Measurements from ENCODE around the gene CAP1.

The CAP1 gene

DNA sequence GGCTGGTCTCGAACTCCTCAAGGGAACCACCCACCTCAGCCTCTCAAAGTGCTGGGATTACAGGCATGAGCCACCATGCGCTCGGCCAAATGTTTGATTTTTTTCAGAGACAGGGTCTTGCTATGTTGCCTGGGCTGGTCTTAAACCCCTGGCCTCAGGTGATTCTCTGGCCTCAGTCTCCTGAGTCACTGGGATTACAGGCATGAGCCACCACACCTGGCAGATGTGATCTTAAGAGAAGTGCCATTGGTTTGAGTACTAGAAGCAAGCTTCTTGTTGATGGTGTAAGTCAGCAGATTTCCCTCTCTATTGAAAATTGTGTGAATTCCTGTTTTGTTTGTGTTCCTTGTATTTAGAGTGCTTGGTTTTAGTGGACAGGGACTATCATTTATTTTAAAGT lies 5.2 kb downstream of the CAP1 start:
- POLR2A ChIA-PET, result no interaction called here
- H3K4me1 ChIP-seq (ENCODE audit: control extremely low read depth in 1 of 4, control insufficient read depth in 4 of 4, insufficient read depth in 4 of 4, low read length in 3 of 4), result peaks cover 8 to 60% (median 40%) of the 10 kb centered on the region in 4 experiments
- peak overlapping the region in 1 of 2 experiments; percentile 19 for H3K27ac ChIP-seq (ENCODE audit: insufficient read depth in 1 of 2, low read depth in 1 of 2, low read length in 2 of 2, poor library complexity in 1 of 2, severe bottlenecking in 2 of 2)
- CTCF ChIA-PET, result interaction anchor here (0.9 to 2.3 kb wide), 6 partner anchors 9 to 31 kb away, joined by 3 to 6 read pairs (median 5); no protein-coding TSS in a partner anchor
- DNase-seq, result no peak
- H3K4me3 ChIP-seq (ENCODE audit: control insufficient read depth in 1 of 7, extremely low read depth in 1 of 7, insufficient read depth in 4 of 7, low read depth in 2 of 7, low read length in 6 of 7), result no peak overlapping the region
- H3K27me3 ChIP-seq (replicated peaks in 2 of 5; ENCODE audit: control insufficient read depth in 4 of 5, insufficient read depth in 5 of 5, low read length in 4 of 5), result no peaks in the 10 kb centered on the region
- 100% methylated on average over 3 of the region's 3 CpGs for WGBS (ENCODE audit: insufficient coverage)
- H3K36me3 ChIP-seq (ENCODE audit: control insufficient read depth in 4 of 4, insufficient read depth in 4 of 4, low read length in 3 of 4), result peaks cover 2 to 14% (median 6%) of the 10 kb centered on the region in 4 experiments
- H3K9me3 ChIP-seq (ENCODE audit: control extremely low read depth in 1 of 5, control insufficient read depth in 4 of 5, insufficient read depth in 2 of 5, low read depth in 1 of 5, low read length in 4 of 5), result no peaks in the 10 kb centered on the region

DNA sequence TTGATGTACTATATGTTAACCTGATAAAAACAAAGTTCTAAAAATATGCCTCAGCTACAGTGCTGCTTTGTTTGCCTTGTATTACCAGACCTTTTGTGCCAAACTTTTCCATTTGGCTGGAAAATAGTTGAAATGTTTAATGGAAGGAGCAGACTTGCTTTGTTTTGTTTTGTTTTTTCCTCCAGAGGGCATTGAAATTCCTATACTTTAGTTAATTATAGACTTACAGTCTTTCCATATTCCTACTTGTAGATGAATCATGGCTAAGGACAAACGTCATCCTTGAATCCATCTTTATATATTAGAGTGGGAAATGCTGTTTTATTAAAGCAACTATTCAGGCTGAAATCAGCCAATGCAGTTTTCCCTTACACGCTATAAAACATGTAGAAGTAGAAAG lies 6.7 kb downstream of the CAP1 start:
- H3K36me3 ChIP-seq (ENCODE audit: control insufficient read depth in 4 of 4, insufficient read depth in 4 of 4, low read length in 3 of 4), result peaks cover 6 to 11% (median 7%) of the 10 kb centered on the region in 4 experiments
- ChIA-PET CTCF (no interaction called here), POLR2A (no interaction called here)
- H3K27me3 ChIP-seq (replicated peaks in 2 of 5; ENCODE audit: control insufficient read depth in 4 of 5, insufficient read depth in 5 of 5, low read length in 4 of 5), result no peaks in the 10 kb centered on the region
- WGBS (ENCODE audit: insufficient coverage), result 100% methylated on average over 1 of the region's 2 CpGs
- peaks cover 5 to 54% (median 38%) of the 10 kb centered on the region in 4 experiments for H3K4me1 ChIP-seq (ENCODE audit: control extremely low read depth in 1 of 4, control insufficient read depth in 4 of 4, insufficient read depth in 4 of 4, low read length in 3 of 4)
- no peak overlapping the region for H3K27ac ChIP-seq (ENCODE audit: insufficient read depth in 1 of 2, low read depth in 1 of 2, low read length in 2 of 2, poor library complexity in 1 of 2, severe bottlenecking in 2 of 2)
- H3K4me3 ChIP-seq (ENCODE audit: control insufficient read depth in 1 of 7, extremely low read depth in 1 of 7, insufficient read depth in 4 of 7, low read depth in 2 of 7, low read length in 6 of 7), result no peak overlapping the region
- no peaks in the 10 kb centered on the region for H3K9me3 ChIP-seq (ENCODE audit: control extremely low read depth in 1 of 5, control insufficient read depth in 4 of 5, insufficient read depth in 2 of 5, low read depth in 1 of 5, low read length in 4 of 5)
- DNase-seq, result no peak

DNA sequence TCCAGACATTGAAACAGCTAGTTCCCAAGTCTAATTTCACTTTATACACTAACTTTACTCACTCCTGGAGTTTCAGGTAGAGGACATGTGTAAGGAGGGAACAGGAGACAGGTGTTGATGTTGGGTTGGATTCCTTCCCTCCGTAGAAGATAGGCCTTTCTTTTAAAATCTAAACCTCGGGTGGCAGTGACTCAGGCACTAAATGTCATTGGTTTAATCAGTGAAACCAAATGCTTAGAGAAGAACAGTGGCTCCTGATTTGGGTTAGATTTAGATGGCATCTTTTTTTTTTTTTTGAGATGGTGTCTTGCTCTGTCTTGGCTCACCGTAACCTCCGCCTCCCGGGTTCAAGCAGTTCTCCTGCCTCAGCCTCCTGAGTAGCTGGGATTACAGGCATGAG lies 7.2 kb downstream of the CAP1 start:
- no peak overlapping the region for H3K4me3 ChIP-seq (ENCODE audit: control insufficient read depth in 1 of 7, extremely low read depth in 1 of 7, insufficient read depth in 4 of 7, low read depth in 2 of 7, low read length in 6 of 7)
- H3K27me3 ChIP-seq (replicated peaks in 2 of 5; ENCODE audit: control insufficient read depth in 4 of 5, insufficient read depth in 5 of 5, low read length in 4 of 5), result no peaks in the 10 kb centered on the region
- H3K9me3 ChIP-seq (ENCODE audit: control extremely low read depth in 1 of 5, control insufficient read depth in 4 of 5, insufficient read depth in 2 of 5, low read depth in 1 of 5, low read length in 4 of 5), result no peaks in the 10 kb centered on the region
- WGBS (ENCODE audit: insufficient coverage), result 100% methylated on average over 2 of the region's 5 CpGs
- ChIA-PET CTCF (no interaction called here), POLR2A (no interaction called here)
- H3K4me1 ChIP-seq (ENCODE audit: control extremely low read depth in 1 of 4, control insufficient read depth in 4 of 4, insufficient read depth in 4 of 4, low read length in 3 of 4), result peaks cover 3 to 49% (median 33%) of the 10 kb centered on the region in 4 experiments
- no peak overlapping the region for H3K27ac ChIP-seq (ENCODE audit: insufficient read depth in 1 of 2, low read depth in 1 of 2, low read length in 2 of 2, poor library complexity in 1 of 2, severe bottlenecking in 2 of 2)
- DNase-seq, result no peak
- peaks cover 6 to 9% (median 7%) of the 10 kb centered on the region in 4 experiments for H3K36me3 ChIP-seq (ENCODE audit: control insufficient read depth in 4 of 4, insufficient read depth in 4 of 4, low read length in 3 of 4)

DNA sequence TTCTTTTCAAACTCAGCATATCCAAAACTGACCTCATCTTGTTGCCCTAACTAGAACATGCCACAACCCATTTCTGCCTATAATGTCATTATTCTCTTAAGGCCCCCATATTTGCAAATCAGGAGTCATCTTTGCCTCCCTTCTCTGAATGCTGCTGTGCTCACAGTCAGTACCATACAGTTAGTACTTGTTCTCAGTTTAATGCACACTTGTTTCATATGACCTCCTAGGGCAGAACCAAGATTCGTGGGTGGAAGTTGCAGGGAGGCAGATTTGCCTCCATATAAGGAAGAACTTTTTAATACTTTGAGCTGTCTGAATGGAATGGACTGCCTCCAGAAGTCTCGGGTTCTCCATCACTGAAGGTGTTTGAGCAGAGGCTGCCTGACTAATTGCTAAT lies 9.2 kb downstream of the CAP1 start:
- Histone ChIP-seq H3K27me3 (replicated peaks in 2 of 5; ENCODE audit: control insufficient read depth in 4 of 5, insufficient read depth in 5 of 5, low read length in 4 of 5) (no peaks in the 10 kb centered on the region), H3K4me1 (ENCODE audit: control extremely low read depth in 1 of 4, control insufficient read depth in 4 of 4, insufficient read depth in 4 of 4, low read length in 3 of 4) (peaks cover 3 to 44% (median 27%) of the 10 kb centered on the region in 4 experiments), H3K9me3 (ENCODE audit: control extremely low read depth in 1 of 5, control insufficient read depth in 4 of 5, insufficient read depth in 2 of 5, low read depth in 1 of 5, low read length in 4 of 5) (no peaks in the 10 kb centered on the region), H3K36me3 (ENCODE audit: control insufficient read depth in 4 of 4, insufficient read depth in 4 of 4, low read length in 3 of 4) (peaks cover 6 to 12% (median 7%) of the 10 kb centered on the region in 4 experiments), H3K27ac (ENCODE audit: insufficient read depth in 1 of 2, low read depth in 1 of 2, low read length in 2 of 2, poor library complexity in 1 of 2, severe bottlenecking in 2 of 2) (no peak overlapping the region), H3K4me3 (ENCODE audit: control insufficient read depth in 1 of 7, extremely low read depth in 1 of 7, insufficient read depth in 4 of 7, low read depth in 2 of 7, low read length in 6 of 7) (no peak overlapping the region)
- CTCF ChIA-PET, result interaction anchor here (0.9 to 2.8 kb wide), 4 partner anchors 10 to 16 kb away, joined by 3 to 14 read pairs (median 6); partner anchors contain the start of gene CAP1
- WGBS (ENCODE audit: insufficient coverage), result 59% methylated on average over 2 of the region's 2 CpGs
- DNase-seq, result no peak
- POLR2A ChIA-PET, result interaction anchor here (1.1 to 1.2 kb wide), 2 partner anchors 10 kb away, joined by 3 to 7 read pairs; partner anchors contain the start of gene CAP1

DNA sequence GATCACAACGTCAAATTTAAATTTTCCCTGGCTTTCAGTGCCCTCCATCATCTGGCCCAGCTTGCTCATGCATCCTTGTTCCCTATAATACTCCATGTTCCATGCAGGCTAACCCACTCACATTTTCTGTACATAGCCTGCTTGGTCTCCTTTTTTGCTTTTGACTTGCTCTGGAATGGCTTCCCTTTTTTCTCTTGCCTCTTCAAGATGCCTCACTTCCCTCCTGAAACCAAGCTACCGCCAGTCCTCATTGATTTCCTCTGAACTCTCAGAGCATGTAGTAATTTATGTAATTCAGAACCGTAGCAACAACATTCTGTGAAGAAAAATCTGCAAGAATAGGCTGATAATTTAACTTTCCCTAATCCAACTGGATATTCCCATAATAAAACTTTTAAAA lies 10.3 kb downstream of the CAP1 start:
- Histone ChIP-seq H3K27ac (ENCODE audit: insufficient read depth in 1 of 2, low read depth in 1 of 2, low read length in 2 of 2, poor library complexity in 1 of 2, severe bottlenecking in 2 of 2) (peak overlapping the region in 1 of 2 experiments; percentile 39), H3K4me1 (ENCODE audit: control extremely low read depth in 1 of 4, control insufficient read depth in 4 of 4, insufficient read depth in 4 of 4, low read length in 3 of 4) (peaks cover 0 to 50% (median 27%) of the 10 kb centered on the region in 4 experiments), H3K9me3 (ENCODE audit: control extremely low read depth in 1 of 5, control insufficient read depth in 4 of 5, insufficient read depth in 2 of 5, low read depth in 1 of 5, low read length in 4 of 5) (no peaks in the 10 kb centered on the region), H3K4me3 (ENCODE audit: control insufficient read depth in 1 of 7, extremely low read depth in 1 of 7, insufficient read depth in 4 of 7, low read depth in 2 of 7, low read length in 6 of 7) (peak overlapping the region in 1 of 7 experiments; percentile 50), H3K27me3 (replicated peaks in 2 of 5; ENCODE audit: control insufficient read depth in 4 of 5, insufficient read depth in 5 of 5, low read length in 4 of 5) (no peaks in the 10 kb centered on the region), H3K36me3 (ENCODE audit: control insufficient read depth in 4 of 4, insufficient read depth in 4 of 4, low read length in 3 of 4) (peaks cover 3 to 16% (median 7%) of the 10 kb centered on the region in 4 experiments)
- POLR2A ChIA-PET, result interaction anchor here (0.9 kb wide), 1 partner anchor 9 kb away, joined by 3 read pairs; no protein-coding TSS in a partner anchor
- CTCF ChIA-PET, result interaction anchor here (0.6 to 2.8 kb wide), 7 partner anchors 8 to 187 kb away, joined by 3 to 14 read pairs (median 6); partner anchors contain the start of gene CAP1
- peak in 2 of 3 donors; percentile 56 to 67 for DNase-seq
- WGBS (ENCODE audit: insufficient coverage), result 18% methylated on average over 2 of the region's 3 CpGs

GRCh38 chr1:40053138-40053887 lies 12.8 kb downstream of the CAP1 start:
- H3K9me3 ChIP-seq (ENCODE audit: control extremely low read depth in 1 of 5, control insufficient read depth in 4 of 5, insufficient read depth in 2 of 5, low read depth in 1 of 5, low read length in 4 of 5), result no peaks in the 10 kb centered on the region
- no peaks in the 10 kb centered on the region for H3K27me3 ChIP-seq (replicated peaks in 2 of 5; ENCODE audit: control insufficient read depth in 4 of 5, insufficient read depth in 5 of 5, low read length in 4 of 5)
- CTCF ChIA-PET, result interaction anchor here (1.5 to 1.9 kb wide), 3 partner anchors 9 to 20 kb away, joined by 4 to 6 read pairs (median 4); no protein-coding TSS in a partner anchor
- H3K4me3 ChIP-seq (ENCODE audit: control insufficient read depth in 1 of 7, extremely low read depth in 1 of 7, insufficient read depth in 4 of 7, low read depth in 2 of 7, low read length in 6 of 7), result no peak overlapping the region
- peaks cover 3 to 29% (median 7%) of the 10 kb centered on the region in 4 experiments for H3K36me3 ChIP-seq (ENCODE audit: control insufficient read depth in 4 of 4, insufficient read depth in 4 of 4, low read length in 3 of 4)
- 88% methylated on average over 6 of the region's 11 CpGs for WGBS (ENCODE audit: insufficient coverage)
- H3K27ac ChIP-seq (ENCODE audit: insufficient read depth in 1 of 2, low read depth in 1 of 2, low read length in 2 of 2, poor library complexity in 1 of 2, severe bottlenecking in 2 of 2), result peak overlapping the region in 1 of 2 experiments; percentile 14
- POLR2A ChIA-PET, result no interaction called here
- no peak for DNase-seq
- peaks cover 13 to 74% (median 46%) of the 10 kb centered on the region in 4 experiments for H3K4me1 ChIP-seq (ENCODE audit: control extremely low read depth in 1 of 4, control insufficient read depth in 4 of 4, insufficient read depth in 4 of 4, low read length in 3 of 4)
